Astrocyte of the spinal cord (primary cell): ENCODE data around the gene FN1.
A peak's percentile ranks its signal among the peaks of the same experiment; 100 is the strongest.
"Not testable (repeated sequence)": the region's sequence is repeated elsewhere in the genome, so short reads cannot be mapped to it uniquely, and the experiment has no call there.

Experiments
- DNase-seq: peaks from one replicate; pipeline ENCODE4 v3.0.0; 2011; ENCODE audit warnings: low read depth, low spot score
- H3K4me3 ChIP-seq: 2 replicates; pipeline ENCODE4 v1.5.1; 2011; ENCODE audit warnings: low read depth, mild to moderate bottlenecking, low read length, moderate library complexity
- CTCF ChIP-seq: IDR thresholded peaks from 2 replicates; pipeline ENCODE4 v1.5.1; 2012; ENCODE audit warnings: low read depth, mild to moderate bottlenecking, low read length, inconsistent platforms
- in situ Hi-C: cut with HindIII; loops from 2 replicates; pipeline ENCODE4 v1.10.0; 2017; ENCODE audit warnings: low sequenced_read_pairs

The FN1 gene

DNA sequence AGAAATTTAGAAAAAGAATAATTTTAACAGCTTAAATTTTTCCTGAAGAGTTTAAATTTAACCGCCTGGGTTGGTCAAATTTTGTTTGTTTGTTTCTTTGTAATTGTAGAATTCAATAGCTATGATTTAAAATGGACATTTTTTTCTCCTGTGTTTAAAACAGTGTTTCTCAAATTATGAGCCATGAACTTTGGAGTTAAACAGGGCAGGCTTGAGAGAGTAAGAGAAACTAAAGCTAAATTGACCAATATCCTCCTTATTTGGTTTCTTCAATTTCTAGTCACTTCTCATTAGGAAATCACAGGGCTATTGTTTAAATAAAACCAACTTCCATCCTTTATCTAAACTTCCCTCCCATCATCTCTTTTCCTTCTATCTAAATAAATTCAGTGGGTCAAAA lies 21.9 kb downstream of the FN1 start:
- TF ChIP-seq CTCF, result no peak
- in situ Hi-C loops, result no loop called here
- no peak overlapping the region for H3K4me3 ChIP-seq
- DNase-seq, result no peak

GRCh38 chr2:215413484-215413777 lies 22.4 kb downstream of the FN1 start:
- in situ Hi-C loops, result no loop called here
- no peak overlapping the region for H3K4me3 ChIP-seq
- DNase-seq, result no peak
- TF ChIP-seq CTCF, result no peak

DNA sequence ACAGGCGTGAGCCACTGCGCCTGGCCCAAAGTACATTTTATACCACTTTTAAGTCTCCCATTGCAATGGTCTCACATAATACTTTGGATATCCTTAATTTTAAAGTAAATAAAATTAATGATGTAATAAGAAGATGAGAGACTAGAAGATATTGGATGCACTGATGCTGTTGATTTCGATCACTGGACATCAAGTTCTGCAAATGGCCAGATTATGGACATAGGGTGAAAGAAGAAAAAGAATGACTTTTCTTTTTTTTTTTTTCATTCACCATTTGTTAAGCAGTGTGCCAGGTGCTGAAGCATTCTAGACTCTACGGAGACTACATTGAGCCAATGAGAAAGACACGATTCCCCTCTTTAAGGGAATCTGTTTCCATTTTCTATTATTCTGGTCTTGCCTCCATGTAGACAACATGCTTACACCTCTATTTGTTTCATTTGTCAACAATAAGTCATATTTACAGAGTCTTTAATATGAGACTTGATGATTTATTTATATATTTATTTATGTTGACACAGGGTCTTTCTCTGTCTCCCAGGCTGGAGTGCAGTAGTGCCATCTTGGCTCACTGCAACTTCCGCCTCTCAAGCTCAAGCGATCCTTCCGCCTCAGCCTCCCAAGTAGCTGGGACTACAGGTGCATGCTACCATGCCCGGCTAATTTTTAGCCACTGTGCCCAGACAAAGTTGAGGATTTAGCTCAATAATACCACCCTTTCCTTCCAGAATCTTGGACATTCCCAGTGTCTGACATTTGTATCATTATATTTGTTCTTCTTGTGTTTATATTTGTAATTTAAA lies 23.7 kb downstream of the FN1 start:
- DNase-seq, result no peak
- in situ Hi-C loops, result no loop called here
- H3K4me3 ChIP-seq, result no peak overlapping the region
- no peak for TF ChIP-seq CTCF

DNA sequence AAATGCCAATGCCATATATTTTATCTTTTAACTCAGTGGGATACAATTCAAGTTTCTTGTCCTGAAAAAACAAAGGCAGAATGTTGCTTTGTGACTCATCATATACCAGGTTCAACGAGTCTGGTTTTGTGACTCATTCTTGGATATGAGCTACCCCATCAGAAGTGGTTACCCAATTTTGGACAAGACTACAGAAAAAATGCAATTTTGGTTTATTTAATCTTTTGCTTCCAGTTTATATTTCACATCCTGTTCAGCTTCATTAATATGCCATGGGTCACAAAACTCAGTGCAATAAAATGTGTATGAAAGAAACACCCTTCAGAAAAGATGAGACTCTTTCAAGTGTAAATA lies 25.0 kb downstream of the FN1 start:
- H3K4me3 ChIP-seq, result no peak overlapping the region
- in situ Hi-C loops, result no loop called here
- peak; percentile 96 for DNase-seq
- no peak for TF ChIP-seq CTCF

DNA sequence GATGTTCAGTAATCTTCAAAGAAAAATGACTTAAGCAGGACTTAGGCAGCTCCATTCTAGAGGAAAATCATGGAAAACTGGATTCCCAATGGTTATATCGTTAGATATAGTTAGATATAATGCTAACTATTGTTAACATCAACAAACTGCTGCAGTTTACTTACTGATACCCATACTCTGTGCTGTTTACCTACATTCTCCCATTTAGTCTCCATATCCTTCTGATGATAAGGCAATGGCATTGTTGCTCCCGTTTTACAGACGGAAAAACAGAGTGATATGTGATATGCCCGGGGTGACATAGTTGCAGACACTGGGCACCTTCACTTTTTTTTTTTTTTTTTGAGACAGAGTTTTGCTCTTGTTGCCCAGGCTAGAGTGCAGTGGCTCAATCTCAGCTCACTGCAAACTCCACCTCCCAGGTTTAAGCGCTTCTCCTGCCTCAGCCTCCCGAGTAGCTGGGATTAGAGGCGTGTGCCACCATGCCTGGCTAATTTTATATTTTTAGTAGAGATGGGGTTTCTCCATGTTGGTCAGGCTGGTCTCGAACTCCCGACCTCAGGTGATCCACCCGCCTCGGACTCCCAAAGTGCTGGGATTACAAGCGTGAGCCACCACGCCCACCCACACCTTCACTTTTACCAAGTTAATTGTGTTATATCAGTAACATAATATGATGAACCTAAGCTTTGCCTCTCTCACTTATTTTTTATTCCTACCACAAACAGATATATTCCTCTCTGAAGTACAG lies 25.5 kb downstream of the FN1 start:
- H3K4me3 ChIP-seq, in situ Hi-C loops, DNase-seq: not testable (repeated sequence)

- no peak for TF ChIP-seq CTCF
- H3K4me3 ChIP-seq, result no peak overlapping the region
- no peak for DNase-seq
- in situ Hi-C loops, result no loop called here
Observed at GRCh38 chr2:215409331-215410127, 26.3 kb downstream of the FN1 start.

DNA sequence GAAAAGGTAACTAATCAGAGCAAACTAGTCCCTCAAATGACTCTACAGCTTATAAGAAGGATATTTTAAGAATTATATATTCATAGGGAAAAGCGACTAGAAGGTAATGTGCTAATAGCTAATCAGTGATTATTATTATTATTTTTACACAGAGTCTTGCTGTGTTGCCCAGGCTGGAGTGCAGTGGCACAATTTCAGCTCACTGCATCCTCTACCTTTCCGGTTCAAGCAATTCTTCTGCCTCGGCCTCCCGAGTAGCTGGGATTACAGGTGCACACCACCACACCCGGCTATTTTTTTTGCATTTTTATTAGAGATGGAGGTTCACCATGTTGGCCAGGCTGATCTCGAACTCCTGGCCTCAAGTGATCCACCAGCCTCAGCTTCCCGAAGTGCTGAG lies 27.4 kb downstream of the FN1 start:
- DNase-seq, in situ Hi-C loops, H3K4me3 ChIP-seq: not testable (repeated sequence)
